HCT116 (cell line): ENCODE measurements around the gene HAPLN2. TPM values are rescaled to one million over a fixed set of nuclear protein-coding genes. Genes with fewer than 3 reads are reported as not detected.

Experiments
- ATAC-seq: fragments of 200-7000 bp; cut with Tn5 transposase; 2 replicates; pipeline ENCODE4 v1.9.1; 2020; ENCODE audit warnings: mild to moderate bottlenecking, moderate library complexity
- BruUV-seq: library from RNA; stranded (reverse); fragments of 400-500 nt; replicated peaks from 2 replicates; lab custom pipeline; 2021; lab: Mats Ljungman, UMichigan
- CTCF ChIA-PET: fragments of 300-600 bp; sonication (Branson Sonifier 250); formaldehyde crosslinking; loops from one replicate; lab custom pipeline; 2021; ENCODE audit warnings: antibody characterized with exemption; lab: Charles Lee
- POLR2A ChIA-PET: fragments of 300-600, 350-600 bp; sonication (Branson Sonifier 250); formaldehyde crosslinking; loops from one replicate; lab custom pipeline; 2021; ENCODE audit warnings: antibody characterized with exemption; lab: Charles Lee
- RAD21 ChIA-PET, 2 experiments: fragments of 300-600 bp; sonication (Branson Sonifier 250); formaldehyde crosslinking; loops; one replicate each; lab custom pipeline; 2023; ENCODE audit warnings: low total read pairs in 2 of 2; ENCODE audit not compliant: uncharacterized antibody in 2 of 2, unreplicated experiment in 2 of 2, low non-redundant PET in 1 of 2; lab: Charles Lee
- DNase-seq: peaks from one replicate; pipeline ENCODE4 v3.0.0-alpha.2; 2010; ENCODE audit warnings: low read depth, low spot score
- H2AFZ ChIP-seq: fragments of 200-600 bp; shearing (Covaris generic), sonication (generic); 2 replicates; pipeline ENCODE4 v1.6.1; 2017; ENCODE audit warnings: low read depth, mixed run types, mixed read lengths, antibody characterized with exemption, low read length; ENCODE audit not compliant: poor library complexity, severe bottlenecking
- H3K27ac ChIP-seq: 2 replicates; pipeline ENCODE4 v1.5.1; 2012; ENCODE audit warnings: low read depth, low read length
- H3K27me3 ChIP-seq: fragments of 200-600 bp; sonication (generic); 2 replicates; pipeline ENCODE4 v1.6.1; 2016; ENCODE audit warnings: mixed run types, low read length, mixed read lengths; ENCODE audit not compliant: insufficient read depth
- H3K36me3 ChIP-seq, 2 experiments: fragments of 200-500 bp in 1 of 2; fragments of 200-600 bp in 1 of 2; sonication (Bioruptor generic) in 1 of 2; sonication (generic) in 1 of 2; 2 replicates each; pipeline versions ENCODE4 v1.5.1 to v1.6.1; 2014 to 2016; ENCODE audit warnings: low read length in 2 of 2, inconsistent platforms in 1 of 2, mixed read lengths in 1 of 2, mixed run types in 1 of 2; ENCODE audit not compliant: insufficient read depth in 2 of 2, control insufficient read depth in 1 of 2
- H3K4me1 ChIP-seq, 2 experiments: fragments of 200-600 bp in 1 of 2; sonication (generic) in 1 of 2; 2 replicates each; pipeline versions ENCODE4 v1.5.1 to v1.6.1; 2012 to 2017; ENCODE audit warnings: low read length in 2 of 2, inconsistent platforms in 1 of 2, mild to moderate bottlenecking in 1 of 2, mixed read lengths in 1 of 2, mixed run types in 1 of 2, moderate library complexity in 1 of 2; ENCODE audit not compliant: insufficient read depth in 2 of 2, control insufficient read depth in 1 of 2
- H3K4me2 ChIP-seq: fragments of 200-600 bp; sonication (generic); 2 replicates; pipeline ENCODE4 v1.6.1; 2017; ENCODE audit warnings: mixed run types, low read length, mixed read lengths
- H3K4me3 ChIP-seq, 2 experiments: fragments of 200-600 bp in 1 of 2; sonication (generic) in 1 of 2; replicated peaks in 1 of 2; 2 replicates each; pipeline ENCODE4 v1.5.1; 2011 to 2016; ENCODE audit warnings: low read length in 2 of 2, control low read depth in 1 of 2, low read depth in 1 of 2, mild to moderate bottlenecking in 1 of 2, mixed read lengths in 1 of 2, mixed run types in 1 of 2
- H3K79me2 ChIP-seq: fragments of 200-600 bp; sonication (generic); 2 replicates; pipeline ENCODE4 v1.6.1; 2017; ENCODE audit warnings: mild to moderate bottlenecking, mixed run types, low read length, moderate library complexity, mixed read lengths; ENCODE audit not compliant: insufficient read depth
- H3K9ac ChIP-seq: fragments of 200-600 bp; sonication (generic); 2 replicates; pipeline ENCODE4 v1.6.1; 2016; ENCODE audit warnings: low read length, mixed read lengths
- H3K9me2 ChIP-seq: fragments of 200-600 bp; sonication (generic), shearing (Covaris generic); 2 replicates; pipeline ENCODE4 v1.6.1; 2017; ENCODE audit warnings: mixed run types, mild to moderate bottlenecking, moderate library complexity; ENCODE audit not compliant: insufficient read depth
- H3K9me3 ChIP-seq, 2 experiments: fragments of 200-500 bp in 1 of 2; fragments of 200-600 bp in 1 of 2; sonication (Bioruptor generic) in 1 of 2; sonication (generic) in 1 of 2; 2 replicates each; pipeline ENCODE4 v1.6.1; 2014 to 2017; ENCODE audit warnings: low read length in 2 of 2, mixed read lengths in 2 of 2, inconsistent platforms in 1 of 2, low read depth in 1 of 2, mild to moderate bottlenecking in 1 of 2, mixed run types in 1 of 2, moderate library complexity in 1 of 2; ENCODE audit not compliant: control insufficient read depth in 1 of 2, insufficient read depth in 1 of 2
- H4K20me1 ChIP-seq: fragments of 200-600 bp; sonication (generic), shearing (Covaris generic); 2 replicates; pipeline ENCODE4 v1.6.1; 2017; ENCODE audit warnings: mixed run types, mild to moderate bottlenecking, moderate library complexity; ENCODE audit not compliant: insufficient read depth
- CEBPB ChIP-seq: IDR thresholded peaks from 2 replicates; pipeline ENCODE4 v1.6.1; 2012; ENCODE audit warnings: low read depth
- ELF1 ChIP-seq: IDR thresholded peaks from 2 replicates; pipeline ENCODE4 v1.6.1; 2012; ENCODE audit warnings: low read depth, borderline replicate concordance
- EZH2 ChIP-seq: fragments of 200-600 bp; sonication (generic); IDR thresholded peaks from 2 replicates; pipeline ENCODE4 v1.6.1; 2017; ENCODE audit warnings: antibody characterized with exemption, mixed run types
- FOSL1 ChIP-seq: IDR thresholded peaks from 2 replicates; pipeline ENCODE4 v1.6.1; 2012; ENCODE audit warnings: low read depth
- JUND ChIP-seq: IDR thresholded peaks from 2 replicates; pipeline ENCODE4 v1.6.1; 2012
- POLR2A ChIP-seq: IDR thresholded peaks from 2 replicates; pipeline ENCODE4 v1.7.0; 2011; ENCODE audit warnings: borderline replicate concordance; ENCODE audit not compliant: insufficient read depth, insufficient read length; ENCODE audit errors: extremely low read depth
- POLR2AphosphoS5 ChIP-seq: IDR thresholded peaks from 2 replicates; pipeline ENCODE4 v1.6.1; 2011; ENCODE audit warnings: mild to moderate bottlenecking, low read depth, low read length, moderate library complexity
- REST ChIP-seq: IDR thresholded peaks from 2 replicates; pipeline ENCODE4 v1.6.1; 2012; ENCODE audit warnings: low read depth
- SIN3A ChIP-seq: IDR thresholded peaks from 2 replicates; pipeline ENCODE4 v1.6.1; 2012; ENCODE audit warnings: low read depth
- SP1 ChIP-seq: IDR thresholded peaks from 2 replicates; pipeline ENCODE4 v1.6.1; 2012; ENCODE audit warnings: low read depth
- SRF ChIP-seq: IDR thresholded peaks from 2 replicates; pipeline ENCODE4 v1.6.1; 2012; ENCODE audit warnings: low read depth
- TCF7L2 ChIP-seq: IDR thresholded peaks from 2 replicates; pipeline ENCODE4 v1.7.0; 2011; ENCODE audit warnings: borderline replicate concordance, inconsistent platforms; ENCODE audit not compliant: insufficient read depth, insufficient read length; ENCODE audit errors: extremely low read depth
- YY1 ChIP-seq: IDR thresholded peaks from 2 replicates; pipeline ENCODE4 v1.6.1; 2011; ENCODE audit warnings: low read length, low read depth, moderate library complexity, mild to moderate bottlenecking; ENCODE audit not compliant: insufficient replicate concordance; ENCODE audit errors: extremely low read depth
- ZFX ChIP-seq: fragments of 450-650 bp; IDR thresholded peaks from 2 replicates; pipeline ENCODE4 v1.6.1; 2017
- intact Hi-C: fragments of 100-400 bp; cut with micrococcal nuclease; formaldehyde crosslinking; loops from 2 replicates; pipeline ENCODE4 v1.10.0; 2022
- total RNA-seq: library from RNA; stranded (reverse); gene quantifications from one replicate; pipeline ENCODE4 v1.2.1, GENCODE V29; 2021; ENCODE audit not compliant: unreplicated experiment
- TF ChIP-seq, protein P1 (sequence below): IDR thresholded peaks from 2 replicates; pipeline ENCODE4 v1.6.1; 2012
- TF ChIP-seq, protein P2 (sequence below), 3 experiments: fragments of 200-600 bp in 1 of 3; sonication (generic) in 1 of 3; IDR thresholded peaks in 2 of 3; conservative IDR thresholded peaks in 1 of 3; 2 replicates each; pipeline ENCODE4 v1.5.1; 2012 to 2017; ENCODE audit warnings: low read depth in 2 of 3, low read length in 2 of 3, antibody characterized with exemption in 1 of 3, borderline replicate concordance in 1 of 3, control low read depth in 1 of 3, mild to moderate bottlenecking in 1 of 3, mixed read lengths in 1 of 3, mixed run types in 1 of 3, moderate library complexity in 1 of 3; ENCODE audit not compliant: insufficient read depth in 1 of 3
- TF ChIP-seq, protein P3 (sequence below): IDR thresholded peaks from 2 replicates; pipeline ENCODE4 v1.6.1; 2011; ENCODE audit warnings: mild to moderate bottlenecking, low read length, moderate library complexity; ENCODE audit not compliant: insufficient replicate concordance; ENCODE audit errors: extremely low read depth
- TF ChIP-seq, protein P4 (sequence below): IDR thresholded peaks from 2 replicates; pipeline ENCODE4 v1.6.1; 2012

Gene HAPLN2
- total RNA-seq, 1 experiment from 2014 or later, result 0.54 TPM

DNA sequence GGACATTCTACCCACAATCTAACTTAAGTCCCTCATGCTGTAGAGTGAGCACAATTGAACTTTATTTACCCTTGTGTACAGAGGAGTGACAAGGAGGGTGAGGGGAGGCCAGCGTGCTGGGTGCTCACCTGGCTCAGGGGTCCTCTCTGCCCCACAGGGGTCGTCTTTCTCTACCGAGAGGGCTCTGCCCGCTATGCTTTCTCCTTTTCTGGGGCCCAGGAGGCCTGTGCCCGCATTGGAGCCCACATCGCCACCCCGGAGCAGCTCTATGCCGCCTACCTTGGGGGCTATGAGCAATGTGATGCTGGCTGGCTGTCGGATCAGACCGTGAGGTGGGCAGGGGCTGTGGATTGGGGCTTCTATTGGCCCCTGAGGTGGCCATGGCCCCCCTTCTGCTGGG is 28.1 kb downstream of the HAPLN2 start (continued):
- no peak for TF ChIP-seq SRF
- TF ChIP-seq, protein P1, sequence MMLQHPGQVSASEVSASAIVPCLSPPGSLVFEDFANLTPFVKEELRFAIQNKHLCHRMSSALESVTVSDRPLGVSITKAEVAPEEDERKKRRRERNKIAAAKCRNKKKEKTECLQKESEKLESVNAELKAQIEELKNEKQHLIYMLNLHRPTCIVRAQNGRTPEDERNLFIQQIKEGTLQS, result no peak
- no peak for TF ChIP-seq POLR2AphosphoS5
- TF ChIP-seq REST, result no peak
- no peak for TF ChIP-seq CEBPB

- H4K20me1 ChIP-seq, result no peaks in the 10 kb centered on the region
- H3K4me1 ChIP-seq, result no peaks in the 10 kb centered on the region
- no peak overlapping the region for H2AFZ ChIP-seq
- no peak overlapping the region for H3K27ac ChIP-seq
- ATAC-seq (no peak), DNase-seq (no peak)
- H3K9me2 ChIP-seq, result no peaks in the 10 kb centered on the region
- no peak overlapping the region for H3K4me2 ChIP-seq
- H3K27me3 ChIP-seq, result no peaks in the 10 kb centered on the region
- CTCF ChIA-PET, result interaction anchor here (1.1 kb wide), 1 partner anchor 11 kb away, joined by 6 read pairs; no protein-coding TSS in a partner anchor
- RAD21 ChIA-PET, result no interaction called here
- H3K9me3 ChIP-seq, result no peaks in the 10 kb centered on the region
- no TSS peak for BruUV-seq
- no peak overlapping the region for H3K4me3 ChIP-seq
- intact Hi-C loops, result loop anchor here (1.0 kb wide), 1 partner anchor 23 kb away; no protein-coding TSS in a partner anchor
- POLR2A ChIA-PET, result no interaction called here
- H3K79me2 ChIP-seq, result peaks cover 56% of the 10 kb centered on the region
- H3K36me3 ChIP-seq, result peaks cover 35 to 76% of the 10 kb centered on the region in 2 experiments
- no peak overlapping the region for H3K9ac ChIP-seq
- TF ChIP-seq, protein P2, sequence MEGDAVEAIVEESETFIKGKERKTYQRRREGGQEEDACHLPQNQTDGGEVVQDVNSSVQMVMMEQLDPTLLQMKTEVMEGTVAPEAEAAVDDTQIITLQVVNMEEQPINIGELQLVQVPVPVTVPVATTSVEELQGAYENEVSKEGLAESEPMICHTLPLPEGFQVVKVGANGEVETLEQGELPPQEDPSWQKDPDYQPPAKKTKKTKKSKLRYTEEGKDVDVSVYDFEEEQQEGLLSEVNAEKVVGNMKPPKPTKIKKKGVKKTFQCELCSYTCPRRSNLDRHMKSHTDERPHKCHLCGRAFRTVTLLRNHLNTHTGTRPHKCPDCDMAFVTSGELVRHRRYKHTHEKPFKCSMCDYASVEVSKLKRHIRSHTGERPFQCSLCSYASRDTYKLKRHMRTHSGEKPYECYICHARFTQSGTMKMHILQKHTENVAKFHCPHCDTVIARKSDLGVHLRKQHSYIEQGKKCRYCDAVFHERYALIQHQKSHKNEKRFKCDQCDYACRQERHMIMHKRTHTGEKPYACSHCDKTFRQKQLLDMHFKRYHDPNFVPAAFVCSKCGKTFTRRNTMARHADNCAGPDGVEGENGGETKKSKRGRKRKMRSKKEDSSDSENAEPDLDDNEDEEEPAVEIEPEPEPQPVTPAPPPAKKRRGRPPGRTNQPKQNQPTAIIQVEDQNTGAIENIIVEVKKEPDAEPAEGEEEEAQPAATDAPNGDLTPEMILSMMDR (IDR thresholded peaks at IDR 0.05 in 2 of 3, conservative IDR thresholded peaks at IDR 0.05 in 1 of 3; ENCODE audit: borderline replicate concordance in 1 of 3, insufficient read depth in 1 of 3, low read depth in 2 of 3, low read length in 2 of 3), result no peak
- TF ChIP-seq SIN3A, result no peak
- TF ChIP-seq SP1, result no peak
- TF ChIP-seq ZFX, result no peak
- TF ChIP-seq, protein P3, sequence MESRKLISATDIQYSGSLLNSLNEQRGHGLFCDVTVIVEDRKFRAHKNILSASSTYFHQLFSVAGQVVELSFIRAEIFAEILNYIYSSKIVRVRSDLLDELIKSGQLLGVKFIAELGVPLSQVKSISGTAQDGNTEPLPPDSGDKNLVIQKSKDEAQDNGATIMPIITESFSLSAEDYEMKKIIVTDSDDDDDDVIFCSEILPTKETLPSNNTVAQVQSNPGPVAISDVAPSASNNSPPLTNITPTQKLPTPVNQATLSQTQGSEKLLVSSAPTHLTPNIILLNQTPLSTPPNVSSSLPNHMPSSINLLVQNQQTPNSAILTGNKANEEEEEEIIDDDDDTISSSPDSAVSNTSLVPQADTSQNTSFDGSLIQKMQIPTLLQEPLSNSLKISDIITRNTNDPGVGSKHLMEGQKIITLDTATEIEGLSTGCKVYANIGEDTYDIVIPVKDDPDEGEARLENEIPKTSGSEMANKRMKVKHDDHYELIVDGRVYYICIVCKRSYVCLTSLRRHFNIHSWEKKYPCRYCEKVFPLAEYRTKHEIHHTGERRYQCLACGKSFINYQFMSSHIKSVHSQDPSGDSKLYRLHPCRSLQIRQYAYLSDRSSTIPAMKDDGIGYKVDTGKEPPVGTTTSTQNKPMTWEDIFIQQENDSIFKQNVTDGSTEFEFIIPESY, result no peak
- TF ChIP-seq TCF7L2, result no peak
- TF ChIP-seq, protein P1, result no peak
- no peak for TF ChIP-seq POLR2AphosphoS5
- TF ChIP-seq YY1, result no peak
- no peak for TF ChIP-seq POLR2A
- TF ChIP-seq, protein P4, sequence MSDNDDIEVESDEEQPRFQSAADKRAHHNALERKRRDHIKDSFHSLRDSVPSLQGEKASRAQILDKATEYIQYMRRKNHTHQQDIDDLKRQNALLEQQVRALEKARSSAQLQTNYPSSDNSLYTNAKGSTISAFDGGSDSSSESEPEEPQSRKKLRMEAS, result no peak
- TF ChIP-seq SRF, result no peak
- TF ChIP-seq EZH2, result no peak
- no peak for TF ChIP-seq JUND
- TF ChIP-seq FOSL1, result no peak
- no peak for TF ChIP-seq ELF1
Observed at GRCh38 chr1:156648496-156648895, 29.3 kb downstream of the HAPLN2 start.
